HepG2 (cell line): ENCODE measurements around the gene WSB1. TPM values are rescaled to one million over a fixed set of nuclear protein-coding genes. Genes with fewer than 3 reads are reported as not detected.

Experiments
- CERS6 ChIP-seq: sonication (generic); formaldehyde crosslinking; IDR thresholded peaks from 2 replicates; pipeline ENCODE4 v1.5.0; 2020; ENCODE audit warnings: missing genetic modification reagents
- DPF2 ChIP-seq: sonication (generic); formaldehyde crosslinking; IDR thresholded peaks from 2 replicates; pipeline ENCODE4 v1.4.0; 2020; ENCODE audit warnings: mild to moderate bottlenecking, low read depth, missing genetic modification reagents, borderline replicate concordance
- DZIP1 ChIP-seq: sonication (generic); formaldehyde crosslinking; IDR thresholded peaks from 2 replicates; pipeline ENCODE4 v1.5.0; 2020; ENCODE audit warnings: mild to moderate bottlenecking, missing genetic modification reagents
- EED ChIP-seq: sonication (generic); formaldehyde crosslinking; IDR thresholded peaks from 2 replicates; pipeline ENCODE4 v1.5.0; 2020; ENCODE audit warnings: mild to moderate bottlenecking, missing genetic modification reagents
- FIP1L1 ChIP-seq: fragments of 200-400 bp; formaldehyde crosslinking; IDR thresholded peaks from 2 replicates; pipeline ENCODE4 v1.6.1; 2018; ENCODE audit warnings: low read depth, mild to moderate bottlenecking, low read length, moderate library complexity, borderline replicate concordance; ENCODE audit not compliant: insufficient read depth
- HMG20B ChIP-seq: conservative IDR thresholded peaks from 2 replicates; pipeline ENCODE4 v1.6.1; 2016; ENCODE audit warnings: missing genetic modification reagents, missing compliant biosample characterization
- HNF4A ChIP-seq: sonication (generic); formaldehyde crosslinking; IDR thresholded peaks from 2 replicates; pipeline ENCODE4 v1.4.0; 2020; ENCODE audit warnings: missing genetic modification reagents
- IRX3 ChIP-seq: sonication (generic); formaldehyde crosslinking; IDR thresholded peaks from 2 replicates; pipeline ENCODE4 v1.8.1; 2023; ENCODE audit warnings: mild to moderate bottlenecking, low read depth, missing genetic modification reagents, borderline replicate concordance
- KDM5A ChIP-seq: fragments of 200-600 bp; sonication (generic); IDR thresholded peaks from 2 replicates; pipeline ENCODE4 v1.7.0; 2018; ENCODE audit warnings: antibody characterized with exemption, mild to moderate bottlenecking, low read length, borderline replicate concordance
- KLF9 ChIP-seq: IDR thresholded peaks from 2 replicates; pipeline ENCODE4 v1.6.1; 2016; ENCODE audit warnings: low read depth
- REPIN1 ChIP-seq: sonication (generic); formaldehyde crosslinking; IDR thresholded peaks from 2 replicates; pipeline ENCODE4 v1.8.0; 2022; ENCODE audit warnings: missing genetic modification reagents, low read depth, mild to moderate bottlenecking, borderline replicate concordance
- RXRB ChIP-seq: IDR thresholded peaks from 2 replicates; pipeline ENCODE4 v1.6.1; 2016; ENCODE audit warnings: borderline replicate concordance, missing genetic modification reagents, missing compliant biosample characterization
- ZBTB20 ChIP-seq: sonication (generic); formaldehyde crosslinking; IDR thresholded peaks from 2 replicates; pipeline ENCODE4 v1.8.1; 2023; ENCODE audit warnings: missing genetic modification reagents, low read depth, mild to moderate bottlenecking, borderline replicate concordance
- ZFAT ChIP-seq: sonication (generic); formaldehyde crosslinking; conservative IDR thresholded peaks from 2 replicates; pipeline ENCODE4 v1.8.1; 2023; ENCODE audit warnings: missing genetic modification reagents, inconsistent platforms
- ZKSCAN1 ChIP-seq: fragments of 150-350 bp; IDR thresholded peaks from 2 replicates; pipeline ENCODE4 v1.6.1; 2014; ENCODE audit warnings: low read length
- ZMYM2 ChIP-seq: sonication (generic); formaldehyde crosslinking; IDR thresholded peaks from 2 replicates; pipeline ENCODE4 v1.8.0; 2022; ENCODE audit warnings: mild to moderate bottlenecking, missing genetic modification reagents
- ZNF552 ChIP-seq: sonication (generic); formaldehyde crosslinking; IDR thresholded peaks from 2 replicates; pipeline ENCODE4 v1.9.0; 2022; ENCODE audit warnings: missing genetic modification reagents, mild to moderate bottlenecking, borderline replicate concordance
- ZNF605 ChIP-seq: sonication (generic); formaldehyde crosslinking; IDR thresholded peaks from 2 replicates; pipeline ENCODE4 v1.8.0; 2022; ENCODE audit warnings: mild to moderate bottlenecking, missing genetic modification reagents
- ZNF644 ChIP-seq: IDR thresholded peaks from 2 replicates; pipeline ENCODE4 v1.6.1; 2016; ENCODE audit warnings: low read depth
- polyA plus RNA-seq, 8 experiments: library from polyadenylated mRNA; depleted of rRNA in 3 of 8; stranded (reverse) in 7 of 8; unstranded in 1 of 8; fragments of >200 nt; fragmentation: Illumina TruSeq in 4 of 8; extraction: Trizol in 4 of 8; gene quantifications; 2 replicates each; pipeline versions ENCODE4 v1.2.1 to v1.2.3, GENCODE V29; 2011 to 2016; ENCODE audit warnings: low read depth in 4 of 8, missing spikeins in 1 of 8, mixed read lengths in 1 of 8; ENCODE audit not compliant: insufficient read depth in 1 of 8
- total RNA-seq, 5 experiments: library from RNA; depleted of rRNA; stranded (reverse); fragments of >200 nt; fragmentation: Illumina TruSeq; extraction: Trizol; gene quantifications; 2 replicates each; pipeline ENCODE4 v1.2.3, GENCODE V29; 2016; ENCODE audit warnings: low read depth in 1 of 5
- TF ChIP-seq, protein P1 (sequence below): sonication (generic); formaldehyde crosslinking; IDR thresholded peaks from 2 replicates; pipeline ENCODE4 v1.8.1; 2023; ENCODE audit warnings: missing genetic modification reagents, mild to moderate bottlenecking, borderline replicate concordance
- TF ChIP-seq, protein P2 (sequence below): sonication (generic); formaldehyde crosslinking; IDR thresholded peaks from 2 replicates; pipeline ENCODE4 v1.5.0; 2020; ENCODE audit warnings: mild to moderate bottlenecking, missing genetic modification reagents
- TF ChIP-seq, protein P3 (sequence below): IDR thresholded peaks from 2 replicates; pipeline ENCODE4 v1.6.1; 2016; ENCODE audit warnings: low read depth

The WSB1 gene
- total and polyA plus RNA-seq, 2 of the 13 experiments (the other 11 are each of a cell fraction or from before 2014, with no cell fraction given) = 81.3 to 294 TPM

DNA sequence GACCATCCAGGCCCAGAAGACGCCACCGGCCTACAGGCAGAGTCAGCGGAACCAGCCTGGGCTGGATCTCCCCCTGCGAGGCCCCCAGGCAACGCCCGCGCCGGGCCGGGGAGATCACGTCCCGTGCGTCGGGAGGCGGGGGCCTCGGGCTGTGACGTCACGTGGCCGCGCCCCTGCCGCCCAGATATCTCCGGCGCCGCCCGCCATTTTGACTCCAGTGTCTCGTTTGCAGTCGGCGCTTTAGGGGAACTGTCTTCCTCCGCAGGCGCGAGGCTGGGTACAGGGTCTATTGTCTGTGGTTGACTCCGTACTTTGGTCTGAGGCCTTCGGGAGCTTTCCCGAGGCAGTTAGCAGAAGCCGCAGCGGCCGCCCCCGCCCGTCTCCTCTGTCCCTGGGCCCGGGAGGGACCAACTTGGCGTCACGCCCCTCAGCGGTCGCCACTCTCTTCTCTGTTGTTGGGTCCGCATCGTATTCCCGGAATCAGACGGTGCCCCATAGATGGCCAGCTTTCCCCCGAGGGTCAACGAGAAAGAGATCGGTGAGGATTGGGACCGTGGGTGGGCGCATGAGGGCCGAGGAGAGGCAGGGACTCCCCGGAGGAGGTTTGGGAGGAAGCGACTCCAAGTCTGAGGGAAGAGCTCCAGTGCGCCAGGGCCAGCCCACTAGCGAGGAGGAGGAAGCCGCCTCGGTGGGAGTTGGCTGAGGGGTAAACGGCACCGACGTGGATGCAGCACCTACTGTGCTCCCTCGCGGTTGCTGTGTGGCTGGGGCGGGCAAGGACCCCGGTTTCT is at the start of gene WSB1 (continued):
- TF ChIP-seq KLF9 (CRISPR knock-in tag) = peak; percentile 90; the same call in 1 of the 2 replicates
- no peak for TF ChIP-seq ZFAT (CRISPR knock-in tag)
- peak; percentile 83 for TF ChIP-seq HNF4A (CRISPR knock-in tag)
- TF ChIP-seq DZIP1 (CRISPR knock-in tag) = no peak
- TF ChIP-seq HMG20B (CRISPR knock-in tag) = no peak
- TF ChIP-seq ZNF644 (CRISPR knock-in tag) = no peak
- no peak; the same call in 1 of the 2 replicates for TF ChIP-seq EED (CRISPR knock-in tag)
- TF ChIP-seq ZMYM2 = no peak
- TF ChIP-seq REPIN1 = peak; percentile 44; the same call in 1 of the 2 replicates
- peak; percentile 73 for TF ChIP-seq RXRB
- TF ChIP-seq, protein P1, sequence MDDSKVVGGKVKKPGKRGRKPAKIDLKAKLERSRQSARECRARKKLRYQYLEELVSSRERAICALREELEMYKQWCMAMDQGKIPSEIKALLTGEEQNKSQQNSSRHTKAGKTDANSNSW (CRISPR knock-in tag) = no peak
- peak; percentile 32; the same call in 1 of the 2 replicates for TF ChIP-seq ZBTB20
- peak; percentile 36; the same call in 1 of the 2 replicates for TF ChIP-seq ZNF605 (CRISPR knock-in tag)
- no peak; the same call in 1 of the 2 replicates for TF ChIP-seq DPF2 (CRISPR knock-in tag)
- peak; percentile 69; the same call in 1 of the 2 replicates for TF ChIP-seq ZKSCAN1
- TF ChIP-seq, protein P2, sequence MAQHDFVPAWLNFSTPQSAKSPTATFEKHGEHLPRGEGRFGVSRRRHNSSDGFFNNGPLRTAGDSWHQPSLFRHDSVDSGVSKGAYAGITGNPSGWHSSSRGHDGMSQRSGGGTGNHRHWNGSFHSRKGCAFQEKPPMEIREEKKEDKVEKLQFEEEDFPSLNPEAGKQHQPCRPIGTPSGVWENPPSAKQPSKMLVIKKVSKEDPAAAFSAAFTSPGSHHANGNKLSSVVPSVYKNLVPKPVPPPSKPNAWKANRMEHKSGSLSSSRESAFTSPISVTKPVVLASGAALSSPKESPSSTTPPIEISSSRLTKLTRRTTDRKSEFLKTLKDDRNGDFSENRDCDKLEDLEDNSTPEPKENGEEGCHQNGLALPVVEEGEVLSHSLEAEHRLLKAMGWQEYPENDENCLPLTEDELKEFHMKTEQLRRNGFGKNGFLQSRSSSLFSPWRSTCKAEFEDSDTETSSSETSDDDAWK (CRISPR knock-in tag) = no peak
- no peak for TF ChIP-seq FIP1L1
- no peak for TF ChIP-seq CERS6 (CRISPR knock-in tag)
- TF ChIP-seq KDM5A = peak; percentile 71; the same call in 1 of the 2 replicates
- TF ChIP-seq IRX3 (CRISPR knock-in tag) = no peak
- TF ChIP-seq, protein P3, sequence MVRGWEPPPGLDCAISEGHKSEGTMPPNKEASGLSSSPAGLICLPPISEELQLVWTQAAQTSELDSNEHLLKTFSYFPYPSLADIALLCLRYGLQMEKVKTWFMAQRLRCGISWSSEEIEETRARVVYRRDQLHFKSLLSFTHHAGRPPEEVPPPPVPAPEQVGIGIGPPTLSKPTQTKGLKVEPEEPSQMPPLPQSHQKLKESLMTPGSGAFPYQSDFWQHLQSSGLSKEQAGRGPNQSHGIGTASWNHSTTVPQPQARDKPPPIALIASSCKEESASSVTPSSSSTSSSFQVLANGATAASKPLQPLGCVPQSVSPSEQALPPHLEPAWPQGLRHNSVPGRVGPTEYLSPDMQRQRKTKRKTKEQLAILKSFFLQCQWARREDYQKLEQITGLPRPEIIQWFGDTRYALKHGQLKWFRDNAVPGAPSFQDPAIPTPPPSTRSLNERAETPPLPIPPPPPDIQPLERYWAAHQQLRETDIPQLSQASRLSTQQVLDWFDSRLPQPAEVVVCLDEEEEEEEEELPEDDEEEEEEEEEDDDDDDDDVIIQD = peak; percentile 18; the same call in 1 of the 2 replicates
- TF ChIP-seq ZNF552 (CRISPR knock-in tag) = peak; percentile 74; the same call in 1 of the 2 replicates
